ENCODE measurements around the gene R3HDML.
A peak's percentile ranks its signal among the peaks of the same experiment; 100 is the strongest.
"Not testable (repeated sequence)": the region's sequence is repeated elsewhere in the genome, so short reads cannot be mapped to it uniquely, and the experiment has no call there.

The R3HDML gene, protein sequence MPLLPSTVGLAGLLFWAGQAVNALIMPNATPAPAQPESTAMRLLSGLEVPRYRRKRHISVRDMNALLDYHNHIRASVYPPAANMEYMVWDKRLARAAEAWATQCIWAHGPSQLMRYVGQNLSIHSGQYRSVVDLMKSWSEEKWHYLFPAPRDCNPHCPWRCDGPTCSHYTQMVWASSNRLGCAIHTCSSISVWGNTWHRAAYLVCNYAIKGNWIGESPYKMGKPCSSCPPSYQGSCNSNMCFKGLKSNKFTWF

DNA sequence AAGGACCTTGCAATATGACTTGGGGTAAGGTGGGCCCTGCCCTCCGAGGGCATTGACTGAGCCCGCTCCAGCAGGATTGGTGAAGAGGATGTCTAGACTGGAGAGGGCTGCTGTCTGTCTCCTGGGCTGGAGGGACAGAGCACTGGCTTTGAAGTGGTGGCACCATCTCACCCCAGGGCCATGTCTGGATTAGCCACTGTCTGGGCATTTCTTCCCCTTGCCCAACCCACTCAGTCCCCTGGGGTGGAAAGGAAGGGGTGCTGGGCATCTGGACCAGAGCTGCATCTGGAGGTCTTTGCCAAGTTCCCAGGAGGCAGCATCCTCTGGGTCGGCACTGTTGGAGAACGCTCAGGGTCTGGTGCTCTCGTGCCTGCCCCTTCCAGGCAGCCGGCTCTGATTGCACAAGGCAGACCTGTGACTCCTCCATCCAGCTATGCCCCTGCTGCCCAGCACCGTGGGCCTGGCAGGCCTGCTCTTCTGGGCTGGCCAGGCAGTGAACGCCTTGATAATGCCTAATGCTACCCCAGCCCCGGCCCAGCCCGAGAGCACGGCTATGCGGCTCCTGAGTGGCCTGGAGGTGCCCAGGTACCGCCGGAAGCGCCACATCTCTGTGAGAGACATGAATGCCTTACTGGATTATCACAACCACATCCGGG is at the start of gene R3HDML:
TSS of gene R3HDML (plus strand) at position 319 of the 656 bp plus-strand sequence. CDS start at position 434, 115 bp downstream.
- DNase-seq = no peak

DNA sequence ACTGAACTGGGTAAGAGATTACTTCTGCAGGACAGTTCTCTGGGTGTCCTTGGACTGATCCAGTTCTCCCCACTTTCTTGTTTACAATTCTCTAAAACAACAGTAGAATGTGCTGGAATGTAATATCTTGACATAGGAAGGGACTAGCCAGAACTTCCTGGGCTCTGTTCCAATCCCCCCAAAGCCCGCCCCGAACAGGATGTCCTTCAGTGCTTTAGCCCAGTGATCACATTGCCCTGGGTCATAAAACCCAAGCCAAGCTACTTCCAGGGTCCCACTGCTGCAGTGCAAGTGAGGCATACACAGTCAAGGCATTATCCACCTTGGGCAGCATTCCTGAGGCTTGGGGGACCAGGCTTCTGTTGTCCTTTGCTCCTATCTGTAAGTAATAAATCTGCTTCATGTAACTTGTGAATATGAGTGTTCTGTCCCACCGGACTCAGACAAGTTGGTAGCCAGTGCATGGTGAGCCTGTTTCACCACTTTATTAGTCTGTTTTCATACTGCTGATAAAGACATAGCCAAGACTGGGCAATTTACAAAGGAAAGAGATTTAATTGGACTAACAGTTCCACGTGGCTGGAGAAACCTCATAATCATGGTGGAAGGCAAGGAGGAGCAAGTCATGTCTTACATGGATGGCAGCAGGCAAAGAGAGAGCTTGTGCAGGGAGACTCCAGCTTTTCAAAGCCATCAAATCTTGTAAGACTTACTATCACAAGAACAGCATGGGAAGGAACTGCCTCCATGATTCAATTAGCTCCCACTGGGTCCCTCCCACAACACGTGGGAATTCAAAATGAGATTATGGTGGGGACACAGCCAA is 49.4 kb upstream of the R3HDML start:
- no peak for DNase-seq

GRCh38 chr20:44288252-44288651 is 48.6 kb upstream of the R3HDML start:
- DNase-seq = no peak

- DNase-seq = no peak
Measured at GRCh38 chr20:44291754-44292153, 45.1 kb upstream of the R3HDML start.

GRCh38 chr20:44296011-44296410 is 40.8 kb upstream of the R3HDML start:
- DNase-seq = no peak

GRCh38 chr20:44297721-44298120 is 39.1 kb upstream of the R3HDML start:
- no peak for DNase-seq

DNA sequence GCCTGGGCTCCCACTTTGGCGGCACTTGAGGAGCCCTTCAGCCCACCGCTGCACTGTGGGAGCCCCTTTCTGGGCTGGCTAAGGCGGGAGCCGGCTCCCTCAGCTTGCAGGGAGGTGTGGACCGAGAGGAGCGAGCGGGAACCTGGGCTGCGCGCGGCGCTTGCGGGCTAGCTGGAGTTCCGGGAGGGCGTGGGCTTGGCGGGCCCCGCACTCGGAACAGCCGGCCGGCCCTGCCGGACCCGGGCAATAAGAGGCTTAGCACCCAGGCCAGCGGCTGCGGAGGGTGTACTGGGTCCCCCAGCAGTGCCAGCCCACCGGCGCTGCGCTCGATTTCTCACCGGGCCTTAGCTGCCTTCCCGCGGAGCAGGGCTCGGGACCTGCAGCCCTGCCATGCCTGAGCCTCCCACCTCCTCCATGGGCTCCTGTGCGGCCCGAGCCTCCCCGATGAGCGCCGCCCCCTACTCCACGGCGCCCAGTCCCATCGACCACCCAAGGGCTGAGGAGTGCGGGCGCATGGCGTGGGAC is 37.8 kb upstream of the R3HDML start:
- not testable (repeated sequence) for DNase-seq

- DNase-seq = no peak
Measured at GRCh38 chr20:44301285-44301684, 35.6 kb upstream of the R3HDML start.

DNA sequence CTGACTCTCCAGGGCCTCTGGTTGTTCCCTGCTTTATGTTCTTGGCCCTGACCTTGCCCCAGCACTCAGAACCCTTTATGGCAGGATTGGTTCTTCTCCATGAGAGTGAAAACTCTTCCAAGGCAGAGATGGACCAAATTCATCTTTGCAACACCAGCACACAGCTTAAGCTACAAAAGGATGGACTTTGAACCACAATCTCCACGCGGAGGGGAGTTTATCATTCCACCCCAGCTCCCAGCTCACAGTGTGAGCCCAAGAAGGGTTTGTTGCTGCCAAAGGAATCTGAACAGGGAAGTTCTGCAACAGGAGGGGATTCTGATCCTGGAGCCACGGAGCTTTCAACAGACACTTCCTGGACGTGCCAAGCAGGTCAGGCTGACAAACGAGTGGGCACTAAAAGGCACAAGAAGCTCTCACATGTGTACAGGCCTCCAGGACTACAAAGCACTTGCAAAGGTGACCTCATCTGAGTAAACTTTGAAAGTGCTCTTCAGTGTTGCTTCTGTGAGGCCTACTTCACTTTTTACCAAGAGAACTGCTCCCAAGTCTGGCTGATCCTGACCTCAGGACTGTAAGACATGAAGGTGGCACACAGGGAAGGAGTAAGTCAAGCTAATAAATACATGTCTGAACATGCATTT is 34.7 kb upstream of the R3HDML start:
- DNase-seq = no peak

GRCh38 chr20:44302736-44303135 is 34.1 kb upstream of the R3HDML start:
- no peak for DNase-seq

DNA sequence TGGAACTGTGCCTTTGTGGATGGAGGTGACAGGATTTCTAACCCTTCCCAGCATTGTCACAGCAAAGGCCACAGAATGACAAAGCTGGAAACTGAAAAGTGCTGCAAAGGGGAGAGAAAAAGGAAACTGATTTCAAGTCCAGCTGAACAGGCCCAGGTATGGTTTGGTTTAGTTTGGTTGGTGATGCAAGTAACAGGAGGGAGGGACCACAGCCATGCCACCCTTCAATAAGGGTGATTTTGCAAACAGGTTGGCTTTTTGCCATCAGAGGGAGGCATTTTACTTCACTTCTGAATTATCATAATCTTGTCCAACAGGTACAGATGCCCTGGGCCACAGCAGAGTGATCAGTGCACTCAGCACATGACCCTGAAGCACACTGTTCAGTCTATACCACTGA is 32.5 kb upstream of the R3HDML start:
- DNase-seq = no peak

DNA sequence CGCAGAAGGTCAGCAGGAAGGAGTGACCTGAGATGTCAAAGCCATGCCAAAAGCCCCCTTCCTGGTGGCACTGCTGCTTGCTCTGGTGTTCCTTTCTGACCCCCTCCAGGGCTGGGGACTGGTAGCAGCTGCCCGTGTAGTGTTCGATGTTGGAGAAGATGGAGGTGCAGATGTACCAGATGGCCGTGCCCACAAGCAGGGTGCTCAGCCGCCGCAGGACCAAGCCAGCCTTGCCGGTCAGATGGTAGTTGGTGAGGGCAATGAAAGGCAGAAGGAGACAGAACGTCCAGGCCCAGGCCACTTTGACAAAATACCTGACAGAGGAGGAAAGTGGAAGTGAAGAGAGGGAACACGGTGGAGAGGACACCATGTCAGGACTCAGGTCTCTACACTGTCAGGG is 29.9 kb upstream of the R3HDML start:
- no peak for DNase-seq

DNA sequence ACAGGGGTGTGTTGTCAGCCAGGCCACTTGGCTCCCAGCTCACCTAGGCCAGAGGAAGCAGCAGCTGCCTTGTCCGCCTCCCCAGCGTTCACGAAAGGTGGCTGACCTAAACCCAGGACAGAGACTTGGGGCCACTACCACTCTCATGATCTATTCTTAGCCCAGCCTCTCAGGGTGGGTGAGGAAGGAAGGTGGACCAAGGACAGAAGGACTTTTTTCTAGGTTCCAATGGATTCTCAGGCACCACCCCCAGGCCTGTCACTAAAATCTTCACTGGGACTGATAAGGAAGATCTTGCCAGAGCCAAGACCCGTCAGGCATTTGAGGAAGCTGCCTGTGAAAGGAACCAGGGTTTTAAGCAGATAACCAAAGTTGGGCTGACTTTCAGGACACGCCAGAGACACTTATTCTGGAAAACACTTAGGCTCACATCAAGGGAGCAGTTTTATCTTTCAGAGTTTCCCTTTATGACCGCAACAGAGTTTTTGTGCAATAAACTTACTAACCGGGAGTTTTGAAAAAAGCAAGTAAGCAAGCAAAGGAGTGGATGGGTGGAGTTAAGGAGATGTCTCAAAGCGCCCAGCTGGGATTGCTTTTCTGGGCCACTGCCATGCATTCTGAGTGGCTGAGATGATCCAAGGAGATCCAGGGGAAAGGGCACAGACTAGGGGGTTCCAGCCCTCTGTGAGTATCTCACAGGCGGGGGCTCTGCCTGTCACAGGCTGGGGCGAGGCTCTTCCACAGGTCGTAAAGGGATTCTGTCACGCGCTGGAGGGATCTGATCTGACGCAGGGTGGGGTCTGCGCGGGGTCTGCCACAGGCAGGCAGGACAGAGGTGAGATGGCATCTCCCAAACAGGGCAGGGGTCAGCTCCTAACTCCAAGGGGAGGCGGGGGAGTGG is 26.8 kb upstream of the R3HDML start:
- DNase-seq = no peak

GRCh38 chr20:44310664-44311639 is 25.9 kb upstream of the R3HDML start, which contains the start of gene FITM2:
Gene FITM2, minus strand, starts transcription at chr20:44311202. Its CDS starts 54 bp downstream, at chr20:44311148.
- DNase-seq = peak; percentile 86

- DNase-seq = peak; percentile 6
Measured at GRCh38 chr20:44314870-44315269, 22.0 kb upstream of the R3HDML start.

DNA sequence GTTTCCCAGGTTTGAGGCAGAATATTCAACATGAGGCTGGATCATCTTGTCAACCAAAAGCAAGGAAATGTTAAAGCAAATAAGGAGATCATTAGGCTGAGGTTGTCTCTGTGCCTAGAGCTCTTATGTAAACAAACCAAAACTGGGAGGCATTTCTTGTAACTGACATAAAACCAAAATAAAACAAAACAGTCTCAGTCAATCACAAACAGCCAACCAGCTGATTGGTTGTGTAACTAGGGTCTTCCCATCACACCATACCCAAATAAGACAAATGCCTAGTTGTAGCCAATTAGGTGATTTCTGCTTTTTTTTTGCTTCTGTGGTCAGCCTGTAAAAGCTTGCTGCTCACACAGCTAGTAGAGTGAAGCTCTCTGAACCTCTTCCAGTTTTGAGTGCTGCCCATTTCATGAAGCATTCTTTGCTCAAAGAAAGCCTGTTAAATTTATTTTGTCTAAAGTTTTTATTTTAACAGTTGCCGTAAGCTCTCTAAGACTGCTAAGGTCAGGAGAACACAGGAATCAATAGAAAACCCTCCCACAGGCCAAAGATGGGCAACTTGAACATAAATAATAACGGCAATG is 16.9 kb upstream of the R3HDML start:
- no peak for DNase-seq

GRCh38 chr20:44324343-44324742 is 12.5 kb upstream of the R3HDML start:
- DNase-seq = no peak

DNA sequence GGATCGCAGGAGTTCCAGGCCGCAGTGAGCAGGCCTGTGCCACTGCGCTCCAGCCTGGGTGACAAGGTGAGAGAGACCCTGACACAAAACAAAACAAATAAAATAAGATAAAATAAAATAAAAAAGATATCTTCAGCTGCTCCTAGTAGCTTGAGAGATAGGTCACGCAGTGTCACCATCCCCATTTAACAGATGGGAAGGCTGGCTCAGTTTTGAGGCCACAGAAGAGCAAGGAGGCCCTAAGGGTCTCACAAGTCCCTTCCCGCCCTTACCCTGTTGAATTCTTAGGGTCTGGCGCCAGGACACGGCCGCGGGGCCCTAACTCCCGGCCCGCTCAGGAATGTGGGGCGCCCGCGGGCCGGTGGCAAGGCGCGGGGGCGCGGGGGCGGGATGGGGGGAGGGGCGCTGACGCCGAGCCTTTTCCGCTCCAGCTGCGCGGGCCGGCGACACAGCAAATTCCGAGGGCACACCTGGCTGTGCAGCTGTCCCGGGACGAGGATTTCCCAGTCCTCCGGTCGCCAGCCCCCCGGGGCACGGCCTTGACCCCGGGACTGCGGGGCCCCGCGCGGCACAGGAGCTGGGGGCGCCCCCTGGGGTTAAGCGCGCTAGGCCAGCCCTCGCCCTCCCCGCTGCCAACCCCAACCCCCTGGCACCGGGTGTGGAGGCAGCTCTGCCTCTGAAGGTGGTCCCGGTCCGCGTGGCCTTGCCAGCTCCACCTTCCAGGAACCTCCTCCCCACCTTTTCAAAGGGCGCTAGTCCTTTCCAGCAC is 10.3 kb upstream of the R3HDML start:
- no peak for DNase-seq

DNA sequence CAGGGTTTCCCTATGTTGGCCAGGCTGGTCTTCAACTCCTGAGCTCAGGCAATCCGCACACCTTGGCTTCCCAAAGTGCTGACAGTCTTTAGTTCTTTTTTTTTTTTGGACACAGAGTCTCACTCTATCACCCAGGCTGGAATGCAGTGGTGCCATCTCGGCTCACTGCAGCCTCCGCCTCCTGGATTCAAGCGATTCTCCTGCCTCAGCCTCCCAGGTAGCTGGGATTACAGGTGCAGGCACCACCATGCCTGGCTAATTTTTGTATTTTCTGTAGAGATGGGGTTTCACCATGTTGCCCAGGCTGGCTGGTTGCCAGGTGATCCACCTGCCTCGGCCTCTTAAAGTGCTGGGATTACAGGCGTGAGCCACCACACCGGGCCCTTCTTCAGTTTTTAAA is 9.1 kb upstream of the R3HDML start:
- not testable (repeated sequence) for DNase-seq
